OCI-LY1 (cell line): ENCODE results near the gene SCPEP1.

Experiments used
- EZH2 ChIP-seq: fragments of 200-600 bp; sonication (generic), shearing (Covaris generic); IDR thresholded peaks from 2 replicates; pipeline ENCODE4 v1.8.0; 2017; ENCODE audit warnings: borderline replicate concordance, mixed run types, mild to moderate bottlenecking, antibody characterized with exemption, low read length, moderate library complexity, mixed read lengths
- TF ChIP-seq, protein P1 (sequence below): fragments of 200-600 bp; sonication (generic), shearing (Covaris generic); IDR thresholded peaks from 2 replicates; pipeline ENCODE4 v1.5.1; 2017; ENCODE audit warnings: mild to moderate bottlenecking, antibody characterized with exemption, low read length, moderate library complexity, mixed read lengths

GRCh38 chr17:57040571-57040970, 62.6 kb downstream of the SCPEP1 start:
- TF ChIP-seq, protein P1, sequence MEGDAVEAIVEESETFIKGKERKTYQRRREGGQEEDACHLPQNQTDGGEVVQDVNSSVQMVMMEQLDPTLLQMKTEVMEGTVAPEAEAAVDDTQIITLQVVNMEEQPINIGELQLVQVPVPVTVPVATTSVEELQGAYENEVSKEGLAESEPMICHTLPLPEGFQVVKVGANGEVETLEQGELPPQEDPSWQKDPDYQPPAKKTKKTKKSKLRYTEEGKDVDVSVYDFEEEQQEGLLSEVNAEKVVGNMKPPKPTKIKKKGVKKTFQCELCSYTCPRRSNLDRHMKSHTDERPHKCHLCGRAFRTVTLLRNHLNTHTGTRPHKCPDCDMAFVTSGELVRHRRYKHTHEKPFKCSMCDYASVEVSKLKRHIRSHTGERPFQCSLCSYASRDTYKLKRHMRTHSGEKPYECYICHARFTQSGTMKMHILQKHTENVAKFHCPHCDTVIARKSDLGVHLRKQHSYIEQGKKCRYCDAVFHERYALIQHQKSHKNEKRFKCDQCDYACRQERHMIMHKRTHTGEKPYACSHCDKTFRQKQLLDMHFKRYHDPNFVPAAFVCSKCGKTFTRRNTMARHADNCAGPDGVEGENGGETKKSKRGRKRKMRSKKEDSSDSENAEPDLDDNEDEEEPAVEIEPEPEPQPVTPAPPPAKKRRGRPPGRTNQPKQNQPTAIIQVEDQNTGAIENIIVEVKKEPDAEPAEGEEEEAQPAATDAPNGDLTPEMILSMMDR = no peak
- no peak for TF ChIP-seq EZH2
